Measurements from ENCODE around the gene SDC3.
A peak's percentile ranks its signal among the peaks of the same experiment; 100 is the strongest.

The SDC3 gene

DNA sequence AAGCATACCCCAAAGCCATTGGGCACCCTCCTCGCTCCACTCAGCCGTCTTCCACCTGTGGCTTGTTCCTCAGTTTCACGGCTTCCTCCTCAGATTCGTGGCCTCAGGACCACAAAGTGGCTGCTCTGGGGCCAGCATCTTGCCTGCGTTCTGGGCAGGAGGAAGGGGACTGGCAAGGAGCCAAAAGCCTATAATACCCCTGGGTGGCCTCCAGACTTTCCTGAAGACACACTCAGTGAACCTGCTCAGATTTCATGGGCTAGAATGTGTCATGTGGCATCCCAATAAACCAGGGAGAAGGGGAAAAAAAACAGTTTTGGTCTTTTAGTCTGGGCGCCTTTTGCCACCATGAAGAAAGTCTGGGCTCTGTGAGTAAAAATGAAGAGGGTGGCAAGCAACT is 62.0 kb downstream of the SDC3 start:
- no peak for DNase-seq

DNA sequence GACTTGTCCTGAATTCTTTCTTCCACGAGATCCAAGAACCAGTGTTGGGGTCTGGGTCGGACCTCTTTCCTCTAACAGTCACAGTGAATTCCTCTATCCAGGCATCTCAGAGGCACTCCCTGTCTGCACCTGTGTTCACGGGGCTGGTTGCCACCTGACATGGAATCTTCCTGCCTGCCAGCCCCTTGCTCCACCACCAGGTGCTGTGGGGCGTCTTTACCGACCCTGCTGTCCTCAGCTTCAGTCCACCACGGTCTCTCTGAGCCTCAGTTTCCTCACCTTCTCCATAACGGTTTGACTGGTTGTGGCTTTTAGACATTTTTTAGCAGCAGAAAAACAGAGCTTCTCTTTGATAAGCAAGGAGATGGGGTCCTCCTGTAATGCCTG is 62.7 kb downstream of the SDC3 start:
- no peak for DNase-seq

DNA sequence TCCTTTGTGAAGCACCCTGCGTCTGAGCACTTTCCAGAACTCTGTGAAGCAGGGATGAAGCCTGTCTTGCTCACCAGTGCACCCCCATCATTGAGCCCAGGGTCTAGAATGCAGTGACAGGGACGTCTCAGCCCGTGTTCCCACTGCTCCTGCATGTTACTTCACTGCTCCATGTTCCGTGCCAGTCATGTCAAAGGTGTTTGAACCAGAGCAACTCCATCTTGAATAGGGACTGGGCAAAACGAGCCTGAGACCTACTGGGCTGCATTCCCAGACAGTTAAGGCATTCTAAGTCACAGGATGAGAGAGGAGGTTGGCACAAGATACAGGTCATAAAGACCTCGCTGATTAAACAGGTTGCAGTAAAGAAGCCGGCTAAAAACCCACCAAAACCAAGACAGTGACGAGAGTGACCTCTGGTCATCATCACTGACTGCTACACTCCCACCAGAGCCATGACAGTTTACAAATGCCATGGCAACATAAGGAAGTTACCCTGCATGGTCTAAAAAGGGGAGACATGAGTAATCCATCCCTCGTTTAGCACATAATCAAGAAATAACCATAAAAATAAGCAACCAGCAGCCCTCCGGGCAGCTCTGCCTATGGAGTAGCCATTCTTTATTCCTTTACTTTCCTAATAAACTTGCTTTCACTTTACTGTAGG is 63.2 kb downstream of the SDC3 start:
- DNase-seq: no peak

DNA sequence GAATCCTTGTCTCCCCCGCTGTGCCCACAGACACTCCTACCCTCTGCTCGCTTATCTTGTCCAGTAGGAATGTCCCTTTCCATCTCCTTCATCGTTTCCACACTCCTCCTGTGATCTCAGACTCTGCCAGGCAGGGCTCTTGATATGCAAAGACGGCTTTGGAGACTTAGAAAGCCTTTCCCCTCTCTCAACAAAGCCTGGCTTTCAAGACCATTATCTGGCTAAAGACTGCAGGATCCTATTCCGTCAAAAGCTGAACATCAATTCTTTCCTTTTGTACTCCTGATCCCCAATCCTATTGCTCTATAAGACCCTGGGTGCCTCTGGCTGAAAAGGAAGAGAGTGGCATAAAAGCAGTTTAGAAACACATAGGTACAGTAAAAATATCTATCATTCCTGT is 63.9 kb downstream of the SDC3 start:
- DNase-seq: no peak

DNA sequence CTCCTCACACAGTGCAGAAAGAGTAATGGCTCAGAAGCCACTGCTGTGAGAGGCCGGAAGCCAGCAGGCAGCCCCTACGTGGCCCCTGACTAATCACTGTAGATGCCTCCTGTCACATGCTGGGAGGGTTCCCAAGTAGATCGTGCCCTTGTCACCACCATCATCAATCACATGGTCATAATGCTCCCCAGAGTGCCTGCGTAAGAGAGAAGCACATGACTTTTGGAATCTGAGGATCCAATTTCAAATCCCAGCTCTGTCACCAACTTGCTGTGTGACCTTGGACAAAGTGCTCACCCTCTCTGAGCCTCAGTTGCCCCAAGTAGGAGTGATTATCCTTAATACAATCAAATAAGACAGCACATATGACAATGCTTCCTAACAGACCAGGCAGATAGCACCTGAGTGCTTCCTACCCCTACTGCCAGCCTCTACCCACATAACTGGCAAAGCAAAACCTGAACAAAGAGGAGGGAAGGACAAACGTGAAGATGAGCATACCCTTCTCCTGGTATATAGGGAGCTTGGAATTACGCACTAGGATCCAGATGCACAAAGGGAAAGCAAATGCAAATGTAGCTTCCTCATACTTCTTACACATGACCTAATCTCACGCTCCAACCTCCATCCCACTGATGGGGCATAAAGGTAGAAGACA is 65.7 kb downstream of the SDC3 start:
- DNase-seq: peak; percentile 48

DNA sequence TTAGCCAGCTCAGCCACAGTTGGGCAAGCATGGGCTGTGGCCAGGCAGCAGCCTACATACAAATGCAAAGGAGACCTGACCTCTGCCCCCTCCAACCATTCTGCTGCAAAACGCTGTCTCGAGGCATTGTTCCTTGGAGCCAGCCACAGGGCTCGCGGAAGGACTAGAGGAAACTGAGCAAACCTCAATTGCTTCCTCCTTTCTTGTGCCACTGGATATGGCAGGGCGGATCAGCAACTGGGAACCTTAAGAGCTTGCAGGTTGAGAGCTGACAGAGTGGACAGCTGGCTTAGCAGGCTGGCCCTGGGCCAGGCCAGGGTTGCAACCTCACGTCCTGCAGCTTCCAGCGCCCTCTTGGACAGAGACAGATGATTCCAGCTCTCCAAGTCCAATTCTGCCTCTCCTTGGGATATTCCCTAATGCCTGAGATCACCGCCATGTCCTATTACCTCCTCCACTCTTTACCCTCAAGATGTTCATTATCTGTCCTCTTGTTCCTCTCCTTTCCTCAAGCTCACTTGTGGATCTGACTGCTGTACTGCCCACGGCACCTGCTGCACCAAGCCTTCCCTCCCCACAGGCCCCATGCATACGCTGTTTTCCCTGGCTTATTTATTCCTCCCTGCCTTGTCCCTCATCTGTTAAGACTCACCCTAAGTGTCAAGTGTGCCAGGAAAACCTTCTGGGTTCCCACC is 67.5 kb downstream of the SDC3 start:
- DNase-seq: no peak

DNA sequence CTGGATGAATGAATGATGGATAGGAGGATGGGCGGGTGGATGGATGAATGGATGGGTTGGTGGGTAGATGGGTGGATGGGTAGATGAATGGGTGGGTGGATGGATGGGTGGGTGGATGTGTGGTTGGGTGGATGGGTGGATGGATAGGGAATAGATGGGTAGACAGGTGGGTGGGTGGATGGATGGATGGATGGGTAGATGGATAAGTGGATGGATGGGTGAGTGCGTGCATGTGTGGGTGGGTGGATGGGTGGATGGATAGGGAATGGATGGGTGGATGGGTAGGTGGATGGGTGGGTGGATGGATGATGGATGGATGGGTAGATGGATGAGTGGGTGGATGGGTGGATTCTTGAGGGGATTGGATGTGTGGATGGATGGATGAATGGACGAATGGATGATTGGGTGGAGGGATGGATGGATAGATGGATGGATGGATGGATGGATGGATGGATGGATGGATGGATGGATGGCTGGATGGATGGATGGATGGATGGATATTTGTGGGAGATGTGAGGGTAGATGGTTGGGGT is 68.7 kb downstream of the SDC3 start:
- DNase-seq: no peak

DNA sequence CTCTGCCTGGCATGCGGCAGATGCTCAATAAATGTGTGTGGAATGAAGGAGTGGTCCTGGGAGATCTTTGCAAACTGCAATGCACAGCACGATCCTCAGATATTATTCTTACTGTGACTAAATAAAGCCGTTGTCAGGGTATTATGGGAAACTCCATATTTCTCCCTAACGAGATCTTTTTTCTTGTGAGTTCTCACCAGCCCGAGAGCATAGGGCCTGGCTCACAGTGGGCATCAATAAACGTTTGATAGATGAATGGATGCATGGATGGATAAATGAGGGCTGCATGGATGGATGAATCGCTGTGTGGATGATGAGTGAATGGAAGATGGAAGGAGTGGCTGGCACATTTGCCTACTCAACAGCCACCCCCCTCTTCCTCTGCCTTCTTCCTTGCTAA is 69.6 kb downstream of the SDC3 start:
- no peak for DNase-seq

DNA sequence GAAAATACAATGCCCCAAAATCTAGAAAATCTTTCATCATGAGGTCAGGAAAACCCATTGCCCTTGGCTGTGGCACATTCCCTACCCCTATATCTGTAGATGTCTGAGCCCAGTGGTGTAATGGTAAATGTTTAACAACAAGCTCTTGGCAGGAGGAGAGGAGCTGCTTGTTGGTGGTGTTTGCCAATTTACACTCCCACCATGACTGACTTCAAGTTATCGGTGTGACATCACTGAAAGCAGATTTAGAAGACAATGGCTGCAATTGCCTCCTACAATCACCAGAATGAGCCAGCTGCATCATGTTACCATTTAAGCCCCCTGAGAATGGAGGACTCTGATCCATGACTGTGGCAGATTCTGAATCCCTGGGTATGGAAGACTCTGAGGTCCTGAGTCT is 70.9 kb downstream of the SDC3 start:
- no peak for DNase-seq

DNA sequence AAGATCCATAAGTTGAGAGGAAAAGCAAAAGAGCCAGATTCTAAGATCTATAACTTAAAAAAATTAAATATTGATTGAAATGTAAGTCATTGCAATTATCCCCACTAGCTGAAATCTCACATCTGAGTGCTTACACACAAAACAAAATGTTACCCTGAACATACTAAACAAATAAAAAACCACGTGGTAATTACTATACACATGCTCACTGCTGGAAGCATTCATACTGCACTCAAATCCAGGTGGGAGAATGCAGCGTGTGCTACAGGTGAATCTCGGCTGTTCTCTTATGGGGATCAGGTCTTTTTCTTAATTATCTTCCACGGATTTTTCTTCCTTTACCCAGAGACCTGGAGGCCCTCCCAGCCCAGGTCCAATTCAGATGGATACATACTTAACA is 74.3 kb downstream of the SDC3 start:
- no peak for DNase-seq

DNA sequence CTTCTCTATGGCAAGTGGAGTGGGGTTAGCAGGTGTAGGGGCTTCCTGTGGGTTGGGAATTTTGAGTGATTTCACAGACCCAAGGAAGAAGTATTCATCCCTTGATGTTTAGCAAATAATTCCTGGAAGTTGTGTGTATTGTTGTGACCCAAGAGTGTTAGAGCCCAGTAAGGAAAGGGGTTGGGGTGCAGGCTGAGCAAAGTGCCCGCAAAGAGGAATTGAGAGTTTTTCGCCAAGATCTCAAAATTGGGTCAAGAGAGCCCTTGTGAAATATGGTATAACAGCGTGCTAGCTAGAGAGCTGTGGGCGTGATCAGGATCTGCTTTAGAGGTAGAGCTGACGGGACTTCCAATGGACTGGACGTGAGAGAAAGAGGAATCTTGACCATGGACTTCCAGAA is 78.0 kb downstream of the SDC3 start:
- no peak for DNase-seq

DNA sequence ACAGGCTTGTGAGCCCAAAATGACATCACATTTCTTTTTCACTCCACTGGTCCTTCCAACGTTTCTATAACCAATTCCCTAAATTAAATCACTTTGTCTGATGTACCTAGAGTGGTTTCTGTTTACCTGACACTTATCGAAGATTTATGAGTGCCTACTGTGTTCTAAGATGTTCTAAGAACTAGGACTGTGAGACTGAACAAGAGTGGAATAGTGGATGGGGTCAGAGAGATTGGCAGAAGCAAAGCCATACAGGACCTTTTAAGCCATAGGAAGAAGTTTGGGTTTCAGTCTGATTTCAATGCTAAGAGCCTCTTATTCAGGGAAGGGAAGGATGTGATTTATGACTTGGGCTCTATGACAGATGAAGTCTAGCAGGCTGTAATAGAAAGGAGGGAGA is 78.7 kb downstream of the SDC3 start:
- DNase-seq: no peak

DNA sequence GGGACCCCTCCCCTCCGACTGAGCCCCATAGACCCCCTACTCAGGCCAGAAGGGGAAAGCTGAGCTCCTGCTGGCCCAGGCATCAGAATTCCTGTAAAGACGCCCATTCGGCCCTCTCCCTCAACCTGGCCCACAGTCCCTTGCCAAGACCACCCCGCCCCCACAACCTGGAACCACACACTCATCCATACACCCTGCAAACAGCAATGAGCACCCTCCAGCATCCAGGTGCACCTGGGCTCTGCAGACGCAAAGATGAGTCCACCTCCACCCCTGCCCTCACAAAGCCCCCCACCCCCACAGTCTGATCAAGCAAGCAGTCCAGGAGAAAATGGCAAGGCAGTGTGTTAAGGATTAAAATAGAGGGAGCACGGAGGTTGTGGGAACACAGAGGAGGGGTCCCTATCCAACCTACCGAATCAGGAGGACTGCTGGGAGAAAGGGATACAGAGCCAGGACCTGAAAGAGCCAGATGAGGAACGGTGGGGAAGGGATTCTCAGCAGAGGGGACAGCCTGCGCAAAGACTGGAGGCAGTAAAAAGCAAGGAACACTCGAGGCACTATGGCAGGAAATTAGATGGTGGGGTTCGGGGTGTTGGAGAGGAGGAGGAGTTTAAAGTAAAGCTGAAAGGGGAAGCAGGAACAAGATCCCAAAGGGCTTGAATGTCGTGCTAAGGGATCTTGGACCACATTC is 83.7 kb downstream of the SDC3 start:
- DNase-seq: no peak

DNA sequence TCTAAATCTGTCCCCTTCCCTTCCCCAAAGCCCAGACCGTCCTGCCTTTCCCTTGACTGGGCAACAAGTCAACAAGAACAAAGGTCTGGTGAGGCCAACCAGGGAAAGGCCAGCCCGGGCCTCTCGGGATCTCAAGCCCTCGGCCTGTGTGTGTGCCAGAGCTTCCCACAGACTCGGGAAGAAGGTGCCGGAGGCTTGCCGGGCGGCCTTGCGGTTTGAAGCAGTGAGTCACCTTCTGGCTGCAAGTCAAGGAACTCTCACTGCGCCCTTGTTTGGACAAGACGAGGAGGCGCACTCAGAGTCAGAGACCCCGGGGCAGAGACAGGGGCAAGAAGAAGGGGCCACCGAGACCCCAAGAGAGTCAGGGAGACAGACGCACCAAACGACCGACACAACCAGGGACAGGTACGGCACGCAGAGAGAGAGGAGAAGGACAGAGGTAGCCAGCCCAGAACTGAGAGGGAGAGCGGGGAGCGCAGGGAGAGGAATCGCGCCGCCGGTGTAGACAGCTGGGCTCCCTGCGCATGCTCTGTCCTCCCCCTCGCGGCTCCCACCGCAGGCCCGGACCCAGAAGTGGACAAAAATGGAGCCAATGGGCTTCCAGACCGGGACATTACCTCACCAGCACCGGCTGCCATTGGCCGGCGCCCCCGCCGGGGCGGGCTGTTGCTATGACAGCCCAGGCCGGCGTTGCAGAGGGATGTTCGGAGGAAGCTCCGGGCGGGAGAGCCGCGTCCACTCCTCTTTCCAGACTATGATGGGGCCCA is 84.4 kb downstream of the SDC3 start:
- peak; percentile 99 for DNase-seq

DNA sequence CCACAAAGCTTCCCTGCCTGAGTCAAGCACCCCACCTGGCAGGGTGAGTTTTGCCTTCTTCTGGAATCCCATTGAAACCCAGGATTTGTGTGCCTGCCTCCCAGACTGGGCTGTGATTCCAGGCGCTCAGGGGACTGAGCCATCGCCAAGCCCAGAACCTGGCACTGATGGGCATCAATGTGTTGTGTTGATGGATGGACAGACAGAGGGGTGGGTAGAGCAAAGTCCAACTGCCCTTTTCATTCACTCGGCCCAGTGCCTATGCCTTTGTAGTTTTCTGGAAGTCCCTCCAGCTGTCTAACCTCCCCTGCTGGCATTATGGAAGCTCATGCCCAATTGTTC is 85.0 kb downstream of the SDC3 start:
- DNase-seq: no peak

DNA sequence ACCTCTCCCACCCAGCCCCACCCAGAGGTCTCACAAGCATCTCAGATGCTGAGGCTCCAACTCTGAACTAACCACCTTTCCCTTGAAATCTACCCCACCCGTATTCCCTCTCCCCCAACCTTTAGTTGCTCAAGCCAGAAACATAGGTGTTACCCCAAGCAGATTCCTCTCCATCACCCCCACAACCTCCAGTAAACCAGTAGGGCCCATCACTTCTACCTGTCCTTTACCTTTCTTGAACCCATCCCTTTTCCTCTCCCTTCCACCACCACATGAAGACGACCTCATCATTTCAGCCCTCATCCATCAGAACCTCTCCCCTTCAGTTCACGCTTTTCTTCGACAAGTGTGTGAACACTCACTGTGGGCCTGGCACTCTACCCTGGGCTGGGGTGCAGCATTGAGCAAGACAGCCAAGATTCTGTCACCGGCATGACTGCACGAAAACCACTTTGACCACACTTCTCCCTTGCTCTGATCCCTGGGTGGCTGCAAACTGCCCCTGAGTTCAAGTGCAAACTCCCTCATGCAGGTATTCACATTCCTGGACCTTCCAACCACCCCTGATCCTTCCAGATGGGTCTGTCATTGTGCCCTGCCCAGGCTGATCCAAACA is 85.5 kb downstream of the SDC3 start:
- DNase-seq: peak; percentile 49

DNA sequence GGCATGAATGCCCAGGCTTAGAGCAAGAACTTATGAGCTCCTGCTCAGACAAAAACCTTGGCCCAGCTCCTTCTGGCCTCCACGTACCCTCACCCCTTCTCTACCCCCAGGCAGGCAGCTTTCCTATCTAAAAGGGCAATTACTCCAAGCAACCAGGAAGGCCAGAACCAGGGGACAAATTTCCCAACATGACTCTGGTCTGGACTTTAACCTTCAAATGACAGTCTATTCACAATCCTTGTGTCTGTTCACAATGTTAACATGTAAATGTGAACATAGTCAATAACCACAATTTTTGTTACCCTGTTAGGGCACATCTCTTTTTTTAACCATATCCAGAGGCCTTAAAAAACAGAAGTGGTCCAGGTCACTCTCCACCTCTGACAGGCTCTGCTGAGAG is 86.6 kb downstream of the SDC3 start:
- no peak for DNase-seq

DNA sequence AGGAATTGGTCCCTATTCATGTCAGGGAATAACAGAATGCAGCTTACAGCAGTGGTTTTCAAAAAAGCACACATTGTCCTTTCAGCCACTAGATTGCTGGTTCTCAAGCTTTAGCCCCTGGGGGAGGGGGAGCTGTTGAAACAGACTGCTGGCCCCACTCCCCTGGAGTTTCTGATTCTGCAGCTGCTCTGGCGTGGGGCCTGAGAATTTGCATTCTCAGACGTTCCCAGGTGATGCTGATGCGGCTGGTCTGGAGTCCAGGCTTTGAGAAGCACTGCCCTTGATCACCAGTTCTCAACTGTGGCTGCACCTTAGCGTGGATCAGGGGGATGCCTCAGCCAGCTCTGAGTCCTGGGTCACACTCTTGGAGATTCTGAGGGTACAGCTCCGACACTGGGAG is 88.3 kb downstream of the SDC3 start:
- DNase-seq: no peak
